Astrocyte of the cerebellum (primary cell): ENCODE measurements around the gene AIFM2.

Experiments
- DNase-seq: peaks from one replicate; pipeline ENCODE4 v3.0.0-alpha.2; 2011; ENCODE audit warnings: low read depth
- H3K4me3 ChIP-seq: 2 replicates; pipeline ENCODE4 v1.5.1; 2011; ENCODE audit warnings: mild to moderate bottlenecking, low read depth, low read length, moderate library complexity
- CTCF ChIP-seq: IDR thresholded peaks from 2 replicates; pipeline ENCODE4 v1.5.1; 2012; ENCODE audit warnings: low read length, low read depth, moderate library complexity, mild to moderate bottlenecking; ENCODE audit errors: missing control alignments
- in situ Hi-C: cut with HindIII; loops from 2 replicates; pipeline ENCODE4 v1.10.0; 2017; ENCODE audit warnings: low sequenced_read_pairs

Gene AIFM2

DNA sequence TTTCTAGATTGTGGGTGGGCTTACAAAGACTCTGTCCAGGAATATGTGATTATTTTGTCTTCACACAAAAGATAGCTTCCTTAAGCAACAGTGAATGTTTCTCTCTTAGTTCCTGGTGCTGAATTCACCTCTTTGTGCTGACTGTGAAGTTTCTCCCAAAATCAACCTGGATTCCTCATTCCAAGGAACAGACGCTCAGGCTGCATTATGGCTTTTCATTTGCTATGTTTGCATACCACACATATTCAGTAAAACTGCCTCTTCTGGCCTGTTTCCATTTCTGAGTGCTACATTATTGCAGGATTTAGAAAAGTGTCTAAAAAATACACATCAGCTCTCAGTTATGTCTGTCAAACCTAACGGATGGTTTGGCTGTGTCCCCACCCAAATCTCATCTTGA, 58.5 kb downstream of the AIFM2 start:
- no peak overlapping the region for H3K4me3 ChIP-seq
- no peak for DNase-seq
- in situ Hi-C loops = no loop called here
- TF ChIP-seq CTCF = no peak

DNA sequence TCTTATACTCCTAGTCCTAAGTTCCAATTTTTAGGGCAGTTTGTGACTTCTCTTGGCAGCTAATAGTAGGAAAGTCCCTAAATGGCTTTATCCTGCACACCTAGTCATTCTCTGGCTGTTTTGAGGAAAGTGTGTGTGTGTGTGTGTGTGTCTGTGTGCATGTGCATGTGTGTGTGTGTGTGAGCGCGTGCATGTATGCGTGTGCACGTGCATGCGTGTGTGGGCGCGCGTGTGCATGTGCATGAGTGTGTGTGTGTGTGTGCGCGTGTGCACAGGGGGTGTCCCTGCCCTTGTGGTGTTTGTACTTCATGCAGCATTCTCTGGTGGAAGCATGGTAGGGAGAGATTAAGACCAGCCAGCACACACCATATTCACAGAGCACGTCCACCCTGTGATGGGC, 61.8 kb downstream of the AIFM2 start:
- no peak for DNase-seq
- TF ChIP-seq CTCF = no peak
- no peak overlapping the region for H3K4me3 ChIP-seq
- in situ Hi-C loops = no loop called here

- no peak for TF ChIP-seq CTCF
- H3K4me3 ChIP-seq = no peak overlapping the region
- in situ Hi-C loops = loop anchor here (5.0 kb wide), 1 partner anchor 57 kb away; no protein-coding TSS in a partner anchor
- DNase-seq = no peak
Observed at GRCh38 chr10:70069346-70069745, 63.3 kb downstream of the AIFM2 start.

DNA sequence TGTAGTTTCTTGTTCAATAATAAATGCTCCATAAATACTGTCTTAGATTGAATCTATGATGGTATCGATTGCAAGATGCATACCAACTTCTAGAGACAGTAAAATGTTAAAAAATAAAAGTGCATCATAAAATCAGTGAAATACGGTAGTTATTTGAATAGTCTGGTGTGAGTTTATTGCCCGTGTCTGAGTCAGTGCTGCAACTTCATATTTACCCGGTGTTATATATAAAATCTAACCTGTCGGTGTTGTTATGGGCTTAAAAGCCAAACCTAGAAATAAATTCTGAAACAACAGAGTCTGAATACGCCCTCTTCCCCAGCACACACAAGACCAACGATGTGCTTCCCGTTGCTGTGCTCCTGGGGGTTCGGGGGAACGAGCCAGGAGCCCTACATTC, 63.7 kb downstream of the AIFM2 start:
- in situ Hi-C loops = loop anchor here (5.0 kb wide), 1 partner anchor 57 kb away; no protein-coding TSS in a partner anchor

GRCh38 chr10:70067586-70067985, 65.0 kb downstream of the AIFM2 start:
- in situ Hi-C loops = loop anchor here (5.0 kb wide), 1 partner anchor 55 kb away; no protein-coding TSS in a partner anchor
- no peak for TF ChIP-seq CTCF
- no peak overlapping the region for H3K4me3 ChIP-seq

More for the DNA sequence above, 63.7 kb downstream of the AIFM2 start:
- no peak for TF ChIP-seq CTCF
- DNase-seq = no peak
- no peak overlapping the region for H3K4me3 ChIP-seq

DNA sequence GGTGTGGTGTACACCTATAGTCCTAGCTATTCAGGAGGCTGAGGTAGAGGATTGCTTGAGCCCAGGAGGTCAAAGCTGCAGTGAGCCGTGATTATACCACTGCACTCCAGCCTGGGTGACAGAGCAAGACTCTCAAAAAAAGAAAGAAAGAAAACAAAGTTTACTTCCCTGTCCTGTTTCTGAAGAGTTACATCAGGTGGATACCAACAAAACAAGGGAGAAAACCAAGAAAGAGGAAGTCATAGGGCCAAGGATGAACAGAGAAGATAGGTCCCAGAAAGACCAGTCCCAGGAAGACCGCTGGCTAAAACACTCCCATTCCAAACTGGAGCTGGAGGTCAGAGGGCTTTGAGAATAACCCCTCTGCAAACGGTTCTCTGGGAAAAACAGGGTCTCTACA, 66.4 kb downstream of the AIFM2 start:
- TF ChIP-seq CTCF = no peak
- in situ Hi-C loops = loop anchor here (5.0 kb wide), 1 partner anchor 54 kb away; no protein-coding TSS in a partner anchor
- no peak for DNase-seq
- H3K4me3 ChIP-seq = no peak overlapping the region

More at GRCh38 chr10:70067586-70067985, 65.0 kb downstream of the AIFM2 start:
- DNase-seq = no peak
